Panc1 (cell line): Measurements from ENCODE around the gene KTI12. TPM values are rescaled to one million over a fixed set of nuclear protein-coding genes. Genes with fewer than 3 reads are reported as not detected.
"Not testable (repeated sequence)": the region's sequence is repeated elsewhere in the genome, so short reads cannot be mapped to it uniquely, and the experiment has no call there.

Experiments used
- ATAC-seq: fragments of 200-7000 bp; cut with Tn5 transposase; 2 replicates; pipeline ENCODE4 v1.9.1; 2020; ENCODE audit warnings: mild to moderate bottlenecking, moderate library complexity
- BruUV-seq: library from RNA; stranded (reverse); fragments of 400-500 nt; replicated peaks from 2 replicates; lab custom pipeline; 2021; lab: Mats Ljungman, UMichigan
- CTCF ChIA-PET: fragments of 300-600 bp; sonication (Branson Sonifier 250); formaldehyde crosslinking; loops from one replicate; lab custom pipeline; 2022; ENCODE audit warnings: antibody characterized with exemption; lab: Charles Lee
- POLR2A ChIA-PET: fragments of 300-600 bp; sonication (Branson Sonifier 250); formaldehyde crosslinking; loops from one replicate; lab custom pipeline; 2022; ENCODE audit warnings: antibody characterized with exemption; lab: Charles Lee
- DNase-seq: peaks from one replicate; pipeline ENCODE4 v3.0.0-alpha.2; 2010; ENCODE audit warnings: low read depth, low spot score
- H3K27ac ChIP-seq: 2 replicates; pipeline ENCODE4 v1.5.1; 2011; ENCODE audit warnings: mild to moderate bottlenecking, low read length, inconsistent platforms
- H3K27me3 ChIP-seq: fragments of 200-500 bp; sonication (Bioruptor generic); 2 replicates; pipeline ENCODE4 v1.6.0; 2014; ENCODE audit warnings: low read length, inconsistent platforms; ENCODE audit not compliant: control insufficient read depth, insufficient read depth
- H3K36me3 ChIP-seq: fragments of 200-500 bp; sonication (Bioruptor generic); 2 replicates; pipeline ENCODE4 v1.5.1; 2014; ENCODE audit warnings: inconsistent platforms, mild to moderate bottlenecking, low read length, moderate library complexity; ENCODE audit not compliant: control insufficient read depth, insufficient read depth
- H3K4me1 ChIP-seq: 2 replicates; pipeline ENCODE4 v1.5.1; 2011; ENCODE audit warnings: inconsistent platforms, mild to moderate bottlenecking, low read length, moderate library complexity; ENCODE audit not compliant: control insufficient read depth, insufficient read depth
- H3K4me3 ChIP-seq, 2 experiments: 2 replicates each; pipeline ENCODE4 v1.5.1; 2011 to 2012; ENCODE audit warnings: low read depth in 2 of 2, low read length in 2 of 2, mild to moderate bottlenecking in 2 of 2, inconsistent platforms in 1 of 2, moderate library complexity in 1 of 2
- H3K9me3 ChIP-seq: fragments of 200-500 bp; sonication (Bioruptor generic); 2 replicates; pipeline ENCODE4 v1.5.1; 2014; ENCODE audit warnings: low read depth, mild to moderate bottlenecking, inconsistent platforms, low read length, moderate library complexity; ENCODE audit not compliant: control insufficient read depth, insufficient read depth
- POLR2AphosphoS5 ChIP-seq: IDR thresholded peaks from 2 replicates; pipeline ENCODE4 v1.6.1; 2012; ENCODE audit warnings: mild to moderate bottlenecking, low read depth, low read length, moderate library complexity
- SIN3A ChIP-seq: IDR thresholded peaks from 2 replicates; pipeline ENCODE4 v1.6.1; 2012; ENCODE audit warnings: low read depth, mild to moderate bottlenecking, low read length, moderate library complexity, borderline replicate concordance; ENCODE audit not compliant: insufficient read depth
- TCF7L2 ChIP-seq: IDR thresholded peaks from 2 replicates; pipeline ENCODE4 v1.6.1; 2011; ENCODE audit warnings: mild to moderate bottlenecking, low read depth, low read length, inconsistent platforms
- in situ Hi-C: cut with HindIII; loops from 2 replicates; pipeline ENCODE4 v1.10.0; 2016; ENCODE audit warnings: low sequenced_read_pairs, low pct_unique_long_range_greater_than_20kb
- intact Hi-C: fragments of 100-400 bp; cut with micrococcal nuclease; formaldehyde crosslinking; loops from one replicate; pipeline ENCODE4 v1.10.0; 2022; ENCODE audit not compliant: unreplicated experiment
- total RNA-seq: library from RNA; stranded (reverse); gene quantifications from one replicate; pipeline ENCODE4 v1.2.1, GENCODE V29; 2021; ENCODE audit not compliant: unreplicated experiment
- TF ChIP-seq, protein P1 (sequence below): fragments of 450-650 bp; IDR thresholded peaks from 2 replicates; pipeline ENCODE4 v1.5.1; 2017; ENCODE audit warnings: mild to moderate bottlenecking
- TF ChIP-seq, protein P2 (sequence below), 2 experiments: IDR thresholded peaks; 2 replicates each; pipeline ENCODE4 v1.6.1; 2011 to 2012; ENCODE audit warnings: low read depth in 2 of 2, control low read depth in 1 of 2, low read length in 1 of 2, mild to moderate bottlenecking in 1 of 2, moderate library complexity in 1 of 2; ENCODE audit not compliant: insufficient read depth in 1 of 2

Gene KTI12
- total RNA-seq, 1 experiment from 2014 or later = 13.1 TPM

DNA sequence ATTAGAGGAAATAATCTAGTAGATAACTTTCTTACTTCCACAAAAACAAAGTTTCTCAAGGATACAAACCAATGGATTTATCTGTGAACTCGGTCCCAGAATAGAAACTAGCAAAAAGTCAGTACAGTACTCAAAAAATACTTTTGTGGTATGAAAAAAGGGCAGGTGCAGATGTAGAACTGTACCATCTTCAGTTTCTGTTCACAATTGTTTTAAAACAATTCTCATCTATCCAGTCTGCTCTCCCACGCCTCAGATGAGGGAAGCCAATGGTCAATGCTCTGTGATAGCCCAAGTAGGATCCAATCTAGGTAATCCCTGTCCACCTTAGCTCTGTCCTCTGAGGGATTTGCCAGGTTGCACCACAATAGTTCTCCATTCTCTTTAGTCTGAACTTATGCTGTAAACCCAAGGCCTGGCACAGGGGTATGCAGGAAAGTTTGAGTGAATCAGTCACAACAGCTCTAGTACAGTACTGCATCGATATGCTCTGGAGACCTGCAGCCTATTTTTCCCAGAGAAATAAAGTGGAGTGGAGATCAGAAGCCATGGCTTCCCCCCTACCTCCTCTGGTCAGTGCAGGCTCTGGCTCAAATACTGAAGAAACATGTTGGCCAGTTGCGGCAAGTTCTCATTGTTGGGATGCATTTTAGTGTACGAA, 1.4 kb downstream of the KTI12 start:
- POLR2A ChIA-PET = no interaction called here
- no peak for DNase-seq
- peak overlapping the region; percentile 87 for H3K27ac ChIP-seq
- no peaks in the 10 kb centered on the region for H3K9me3 ChIP-seq
- in situ Hi-C loops = no loop called here
- H3K27me3 ChIP-seq = no peaks in the 10 kb centered on the region
- intact Hi-C loops = no loop called here
- CTCF ChIA-PET = no interaction called here
- H3K36me3 ChIP-seq = no peaks in the 10 kb centered on the region; the same call in 1 of the 2 replicates
- TF ChIP-seq, protein P1, sequence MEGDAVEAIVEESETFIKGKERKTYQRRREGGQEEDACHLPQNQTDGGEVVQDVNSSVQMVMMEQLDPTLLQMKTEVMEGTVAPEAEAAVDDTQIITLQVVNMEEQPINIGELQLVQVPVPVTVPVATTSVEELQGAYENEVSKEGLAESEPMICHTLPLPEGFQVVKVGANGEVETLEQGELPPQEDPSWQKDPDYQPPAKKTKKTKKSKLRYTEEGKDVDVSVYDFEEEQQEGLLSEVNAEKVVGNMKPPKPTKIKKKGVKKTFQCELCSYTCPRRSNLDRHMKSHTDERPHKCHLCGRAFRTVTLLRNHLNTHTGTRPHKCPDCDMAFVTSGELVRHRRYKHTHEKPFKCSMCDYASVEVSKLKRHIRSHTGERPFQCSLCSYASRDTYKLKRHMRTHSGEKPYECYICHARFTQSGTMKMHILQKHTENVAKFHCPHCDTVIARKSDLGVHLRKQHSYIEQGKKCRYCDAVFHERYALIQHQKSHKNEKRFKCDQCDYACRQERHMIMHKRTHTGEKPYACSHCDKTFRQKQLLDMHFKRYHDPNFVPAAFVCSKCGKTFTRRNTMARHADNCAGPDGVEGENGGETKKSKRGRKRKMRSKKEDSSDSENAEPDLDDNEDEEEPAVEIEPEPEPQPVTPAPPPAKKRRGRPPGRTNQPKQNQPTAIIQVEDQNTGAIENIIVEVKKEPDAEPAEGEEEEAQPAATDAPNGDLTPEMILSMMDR = no peak
- TF ChIP-seq POLR2AphosphoS5 (no peak), SIN3A (no peak), TCF7L2 (no peak)
- TF ChIP-seq, protein P2, sequence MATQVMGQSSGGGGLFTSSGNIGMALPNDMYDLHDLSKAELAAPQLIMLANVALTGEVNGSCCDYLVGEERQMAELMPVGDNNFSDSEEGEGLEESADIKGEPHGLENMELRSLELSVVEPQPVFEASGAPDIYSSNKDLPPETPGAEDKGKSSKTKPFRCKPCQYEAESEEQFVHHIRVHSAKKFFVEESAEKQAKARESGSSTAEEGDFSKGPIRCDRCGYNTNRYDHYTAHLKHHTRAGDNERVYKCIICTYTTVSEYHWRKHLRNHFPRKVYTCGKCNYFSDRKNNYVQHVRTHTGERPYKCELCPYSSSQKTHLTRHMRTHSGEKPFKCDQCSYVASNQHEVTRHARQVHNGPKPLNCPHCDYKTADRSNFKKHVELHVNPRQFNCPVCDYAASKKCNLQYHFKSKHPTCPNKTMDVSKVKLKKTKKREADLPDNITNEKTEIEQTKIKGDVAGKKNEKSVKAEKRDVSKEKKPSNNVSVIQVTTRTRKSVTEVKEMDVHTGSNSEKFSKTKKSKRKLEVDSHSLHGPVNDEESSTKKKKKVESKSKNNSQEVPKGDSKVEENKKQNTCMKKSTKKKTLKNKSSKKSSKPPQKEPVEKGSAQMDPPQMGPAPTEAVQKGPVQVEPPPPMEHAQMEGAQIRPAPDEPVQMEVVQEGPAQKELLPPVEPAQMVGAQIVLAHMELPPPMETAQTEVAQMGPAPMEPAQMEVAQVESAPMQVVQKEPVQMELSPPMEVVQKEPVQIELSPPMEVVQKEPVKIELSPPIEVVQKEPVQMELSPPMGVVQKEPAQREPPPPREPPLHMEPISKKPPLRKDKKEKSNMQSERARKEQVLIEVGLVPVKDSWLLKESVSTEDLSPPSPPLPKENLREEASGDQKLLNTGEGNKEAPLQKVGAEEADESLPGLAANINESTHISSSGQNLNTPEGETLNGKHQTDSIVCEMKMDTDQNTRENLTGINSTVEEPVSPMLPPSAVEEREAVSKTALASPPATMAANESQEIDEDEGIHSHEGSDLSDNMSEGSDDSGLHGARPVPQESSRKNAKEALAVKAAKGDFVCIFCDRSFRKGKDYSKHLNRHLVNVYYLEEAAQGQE (IDR thresholded peaks at IDR 0.05; ENCODE audit: insufficient read depth in 1 of 2, low read depth in 2 of 2, low read length in 1 of 2) = no peak
- no peak; the same call in none of the 2 replicates for ATAC-seq
- H3K4me1 ChIP-seq = peaks cover 12% of the 10 kb centered on the region
- peak overlapping the region; percentile 73 to 92 for H3K4me3 ChIP-seq
- BruUV-seq = no TSS peak

DNA sequence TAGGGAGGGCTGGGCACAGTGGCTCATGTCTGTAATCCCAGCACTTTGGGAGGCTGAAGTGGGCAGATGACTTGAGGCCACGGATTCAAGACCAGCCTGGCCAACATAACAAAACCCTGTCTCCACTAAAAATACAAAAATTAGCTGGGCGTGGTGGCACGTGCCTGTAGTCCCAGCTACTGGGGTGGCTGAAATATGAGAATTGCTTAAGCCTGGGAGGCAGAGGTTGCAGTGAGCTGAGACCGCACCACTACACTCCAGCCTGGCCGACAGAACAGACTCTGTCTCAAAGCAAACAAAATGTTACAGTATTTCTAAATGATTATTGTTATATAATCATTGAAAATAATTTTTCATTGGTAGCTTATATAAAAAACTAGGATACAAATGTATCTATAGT, 4.8 kb downstream of the KTI12 start:
- H3K27me3 ChIP-seq, in situ Hi-C loops, H3K4me1 ChIP-seq, BruUV-seq, H3K9me3 ChIP-seq, H3K36me3 ChIP-seq, ATAC-seq, H3K27ac ChIP-seq, intact Hi-C loops, DNase-seq, H3K4me3 ChIP-seq, CTCF ChIA-PET: not testable (repeated sequence)
- POLR2A ChIA-PET = interaction anchor here (1.1 kb wide), 1 partner anchor 27 kb away, joined by 4 read pairs; the partner anchor contains the start of gene TXNDC12

DNA sequence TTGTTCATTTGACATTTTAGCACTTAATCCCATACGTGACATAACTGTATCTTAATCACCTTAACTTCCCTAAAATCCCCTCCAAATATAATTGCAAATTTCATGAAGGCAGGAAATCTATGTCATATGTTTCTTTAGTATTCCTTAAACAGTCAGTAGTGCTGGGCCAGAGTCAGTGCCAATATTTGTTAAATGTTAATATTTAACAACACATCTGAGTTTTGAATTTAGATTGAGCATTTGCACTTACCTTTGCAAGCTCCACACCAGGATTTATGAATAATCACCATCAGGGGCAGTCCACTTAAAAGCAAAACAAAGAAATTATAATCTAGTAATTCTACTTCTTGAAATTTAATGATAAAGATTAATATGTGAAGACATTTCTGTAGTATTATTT, 5.3 kb downstream of the KTI12 start:
- ATAC-seq = no peak
- in situ Hi-C loops = no loop called here
- ChIA-PET POLR2A (no interaction called here), CTCF (no interaction called here)
- Histone ChIP-seq H3K9me3 (no peaks in the 10 kb centered on the region), H3K4me1 (peaks cover 5% of the 10 kb centered on the region; the same call in 1 of the 2 replicates), H3K27ac (no peak overlapping the region), H3K27me3 (no peaks in the 10 kb centered on the region), H3K36me3 (peaks cover 3% of the 10 kb centered on the region), H3K4me3 (no peak overlapping the region)
- TF ChIP-seq, protein P1 = no peak
- TF ChIP-seq SIN3A = no peak
- no peak for TF ChIP-seq TCF7L2
- intact Hi-C loops = no loop called here
- no peak for DNase-seq
- BruUV-seq = no TSS peak
